ENCODE data around the gene MSRB1. TPM values are rescaled to one million over a fixed set of nuclear protein-coding genes. Genes with fewer than 3 reads are reported as not detected.

The MSRB1 gene
- total and polyA plus RNA-seq, 2 of the 13 experiments (the other 11 are each of a cell fraction or from before 2014, with no cell fraction given), result 32.1 to 75.4 TPM

GRCh38 chr16:1941162-1942046, 1.6 kb downstream of the MSRB1 start (continued):
- TF ChIP-seq ZHX1 (CRISPR knock-in tag; IDR thresholded peaks at IDR 0.05; ENCODE audit: low read depth) (peak; percentile 52; the same call in 1 of the 2 replicates), ZNF891 (CRISPR knock-in tag; IDR thresholded peaks at IDR 0.05) (peak; percentile 23; the same call in 1 of the 2 replicates), POGK (CRISPR knock-in tag; conservative IDR thresholded peaks at IDR 0.05) (no peak), ZNF431 (CRISPR knock-in tag; IDR thresholded peaks at IDR 0.05; ENCODE audit: borderline replicate concordance, low read depth) (0 out of 2 replicates have a peak, but pooled peaks have one; percentile 32), NFYB (CRISPR knock-in tag; IDR thresholded peaks at IDR 0.05) (peak; percentile 51), HOXA3 (CRISPR knock-in tag; IDR thresholded peaks at IDR 0.05) (peak; percentile 36; the same call in 1 of the 2 replicates), ZBTB10 (CRISPR knock-in tag; IDR thresholded peaks at IDR 0.05; ENCODE audit: borderline replicate concordance) (no peak), ZNF382 (CRISPR knock-in tag; IDR thresholded peaks at IDR 0.05; ENCODE audit: borderline replicate concordance) (no peak), ZNF225 (CRISPR knock-in tag; IDR thresholded peaks at IDR 0.05) (no peak; the same call in 1 of the 2 replicates), POLR2G (IDR thresholded peaks at IDR 0.05; ENCODE audit: low read depth, low read length) (peak; percentile 52; the same call in 1 of the 2 replicates), JUNB (CRISPR knock-in tag; IDR thresholded peaks at IDR 0.05; ENCODE audit: borderline replicate concordance) (no peak), UBTF (CRISPR knock-in tag; IDR thresholded peaks at IDR 0.05) (peak; percentile 61; the same call in 1 of the 2 replicates), BRD4 (CRISPR knock-in tag; IDR thresholded peaks at IDR 0.05) (peak; percentile 58), ZC3H4 (CRISPR knock-in tag; IDR thresholded peaks at IDR 0.05; ENCODE audit: borderline replicate concordance) (0 out of 2 replicates have a peak, but pooled peaks have one; percentile 4), TBX2 (CRISPR knock-in tag; IDR thresholded peaks at IDR 0.05; ENCODE audit: borderline replicate concordance) (peak; percentile 55), AKAP8 (CRISPR knock-in tag; IDR thresholded peaks at IDR 0.05) (0 out of 2 replicates have a peak, but pooled peaks have one; percentile 8)

Measured in HepG2 (cell line).